Measurements from ENCODE around the gene LRRC3. TPM values are rescaled to one million over a fixed set of nuclear protein-coding genes. Genes with fewer than 3 reads are reported as not detected.

LRRC3 gene
- polyA plus RNA-seq, 1 experiment = 0.10 TPM

GRCh38 chr21:44485796-44486195 is 30.5 kb downstream of the LRRC3 start:
- no peak overlapping the region for H3K4me3 ChIP-seq (ENCODE audit: low read depth, low read length)
- CTCF ChIA-PET = no interaction called here
- POLR2A ChIA-PET = no interaction called here
- no peak for DNase-seq (ENCODE audit: low read depth, low spot score)
- TF ChIP-seq, protein P1, sequence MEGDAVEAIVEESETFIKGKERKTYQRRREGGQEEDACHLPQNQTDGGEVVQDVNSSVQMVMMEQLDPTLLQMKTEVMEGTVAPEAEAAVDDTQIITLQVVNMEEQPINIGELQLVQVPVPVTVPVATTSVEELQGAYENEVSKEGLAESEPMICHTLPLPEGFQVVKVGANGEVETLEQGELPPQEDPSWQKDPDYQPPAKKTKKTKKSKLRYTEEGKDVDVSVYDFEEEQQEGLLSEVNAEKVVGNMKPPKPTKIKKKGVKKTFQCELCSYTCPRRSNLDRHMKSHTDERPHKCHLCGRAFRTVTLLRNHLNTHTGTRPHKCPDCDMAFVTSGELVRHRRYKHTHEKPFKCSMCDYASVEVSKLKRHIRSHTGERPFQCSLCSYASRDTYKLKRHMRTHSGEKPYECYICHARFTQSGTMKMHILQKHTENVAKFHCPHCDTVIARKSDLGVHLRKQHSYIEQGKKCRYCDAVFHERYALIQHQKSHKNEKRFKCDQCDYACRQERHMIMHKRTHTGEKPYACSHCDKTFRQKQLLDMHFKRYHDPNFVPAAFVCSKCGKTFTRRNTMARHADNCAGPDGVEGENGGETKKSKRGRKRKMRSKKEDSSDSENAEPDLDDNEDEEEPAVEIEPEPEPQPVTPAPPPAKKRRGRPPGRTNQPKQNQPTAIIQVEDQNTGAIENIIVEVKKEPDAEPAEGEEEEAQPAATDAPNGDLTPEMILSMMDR (IDR thresholded peaks at IDR 0.05; ENCODE audit: low read depth, low read length) = no peak
- H3K9me3 ChIP-seq (ENCODE audit: control insufficient read depth, insufficient read depth, low read length) = peaks cover 5% of the 10 kb centered on the region; the same call in 1 of the 2 replicates
- H3K27me3 ChIP-seq (ENCODE audit: control insufficient read depth, insufficient read depth, low read length) = no peaks in the 10 kb centered on the region
- no peak overlapping the region for H3K27ac ChIP-seq (ENCODE audit: low read depth, low read length)

- Histone ChIP-seq H3K4me3 (ENCODE audit: low read depth, low read length) (no peak overlapping the region), H3K27me3 (ENCODE audit: control insufficient read depth, insufficient read depth, low read length) (no peaks in the 10 kb centered on the region), H3K9me3 (ENCODE audit: control insufficient read depth, insufficient read depth, low read length) (peaks cover 6% of the 10 kb centered on the region; the same call in 1 of the 2 replicates), H3K27ac (ENCODE audit: low read depth, low read length) (no peak overlapping the region)
- ChIA-PET CTCF (no interaction called here), POLR2A (no interaction called here)
- TF ChIP-seq, protein P1 (IDR thresholded peaks at IDR 0.05; ENCODE audit: low read depth, low read length) = no peak
- DNase-seq (ENCODE audit: low read depth, low spot score) = no peak
These were observed 31.0 kb downstream of the LRRC3 start for GRCh38 chr21:44486302-44486701.

GRCh38 chr21:44487831-44488230 is 32.5 kb downstream of the LRRC3 start:
- no peak overlapping the region for H3K27ac ChIP-seq (ENCODE audit: low read depth, low read length)
- peaks cover 9% of the 10 kb centered on the region for H3K9me3 ChIP-seq (ENCODE audit: control insufficient read depth, insufficient read depth, low read length)
- ChIA-PET CTCF (interaction anchor here (0.6 kb wide), 1 partner anchor 53 kb away, joined by 3 read pairs; no protein-coding TSS in a partner anchor), POLR2A (no interaction called here)
- no peaks in the 10 kb centered on the region for H3K27me3 ChIP-seq (ENCODE audit: control insufficient read depth, insufficient read depth, low read length)
- no peak for DNase-seq (ENCODE audit: low read depth, low spot score)
- no peak overlapping the region for H3K4me3 ChIP-seq (ENCODE audit: low read depth, low read length)
- TF ChIP-seq, protein P1 (IDR thresholded peaks at IDR 0.05; ENCODE audit: low read depth, low read length) = peak; percentile 55

DNA sequence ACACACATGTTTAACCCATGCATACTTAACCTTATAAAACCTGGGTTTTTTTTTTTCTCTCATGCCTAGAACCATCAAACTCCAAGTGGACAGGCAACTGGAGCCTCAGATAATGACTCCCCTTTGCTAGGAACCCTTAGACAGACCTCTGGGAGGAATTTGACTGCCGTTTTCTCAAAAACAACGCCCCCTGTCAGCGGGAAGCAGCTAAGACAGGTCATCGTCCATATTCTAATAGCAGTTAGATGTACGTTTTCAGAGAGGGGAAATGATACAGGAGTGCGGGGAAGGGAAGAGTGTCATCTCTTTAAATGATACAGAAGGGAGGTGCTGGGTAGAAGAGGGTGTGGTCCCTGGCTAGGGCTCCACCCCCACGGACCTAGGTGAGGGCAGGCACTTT is 34.7 kb downstream of the LRRC3 start:
- POLR2A ChIA-PET = no interaction called here
- CTCF ChIA-PET = interaction anchor here (0.7 kb wide), 1 partner anchor 11 kb away, joined by 3 read pairs; no protein-coding TSS in a partner anchor

DNA sequence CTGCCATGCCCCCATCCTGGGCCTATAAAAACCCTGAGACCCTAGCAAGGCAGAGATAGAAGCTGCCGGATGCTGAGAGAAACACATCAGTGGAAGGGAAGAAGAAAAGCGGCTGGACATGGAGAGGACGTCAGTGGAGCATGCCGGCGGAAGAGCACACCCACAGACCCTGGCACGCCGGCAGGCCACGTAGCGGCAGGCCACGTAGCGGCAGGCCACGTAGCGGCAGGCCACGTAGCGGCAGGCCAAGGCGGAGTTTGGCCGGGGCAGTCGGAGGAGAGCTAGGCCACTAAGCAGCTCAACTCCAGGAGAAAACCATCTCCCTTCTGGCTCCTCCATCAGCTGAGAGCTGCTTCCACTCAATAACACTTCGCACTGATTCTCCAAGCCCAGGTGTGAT is 35.1 kb downstream of the LRRC3 start:
- ChIA-PET POLR2A (no interaction called here), CTCF (interaction anchor here (0.7 kb wide), 1 partner anchor 10 kb away, joined by 3 read pairs; no protein-coding TSS in a partner anchor)
- H3K27me3 ChIP-seq (ENCODE audit: control insufficient read depth, insufficient read depth, low read length) = no peaks in the 10 kb centered on the region

More for the DNA sequence above, 34.7 kb downstream of the LRRC3 start:
- DNase-seq (ENCODE audit: low read depth, low spot score) = no peak
- no peak overlapping the region for H3K27ac ChIP-seq (ENCODE audit: low read depth, low read length)
- peaks cover 29% of the 10 kb centered on the region for H3K9me3 ChIP-seq (ENCODE audit: control insufficient read depth, insufficient read depth, low read length)
- H3K4me3 ChIP-seq (ENCODE audit: low read depth, low read length) = no peak overlapping the region
- TF ChIP-seq, protein P1 (IDR thresholded peaks at IDR 0.05; ENCODE audit: low read depth, low read length) = no peak
- no peaks in the 10 kb centered on the region for H3K27me3 ChIP-seq (ENCODE audit: control insufficient read depth, insufficient read depth, low read length)

More for the DNA sequence above, 35.1 kb downstream of the LRRC3 start:
- no peak for DNase-seq (ENCODE audit: low read depth, low spot score)
- TF ChIP-seq, protein P1 (IDR thresholded peaks at IDR 0.05; ENCODE audit: low read depth, low read length) = no peak
- no peak overlapping the region for H3K27ac ChIP-seq (ENCODE audit: low read depth, low read length)
- peaks cover 30% of the 10 kb centered on the region for H3K9me3 ChIP-seq (ENCODE audit: control insufficient read depth, insufficient read depth, low read length)
- H3K4me3 ChIP-seq (ENCODE audit: low read depth, low read length) = no peak overlapping the region

Data from AG04450 (cell line).